Activated CD8-positive, alpha-beta memory T cell treated with anti-CD3 and anti-CD28 coated beads, Interleukin-2, amount 10 ng/mL, durations not matched to agents 7 days and 5 days (primary cell): ENCODE data around the gene MPST. TPM values are rescaled to one million over a fixed set of nuclear protein-coding genes. Genes with fewer than 3 reads are reported as not detected.
"Not testable (repeated sequence)": the region's sequence is repeated elsewhere in the genome, so short reads cannot be mapped to it uniquely, and the experiment has no call there.

Source experiments
- ATAC-seq: fragments of 150-1000 bp; cut with Tn5 transposase; one replicate; pipeline ENCODE4 v1.10.0; 2021; ENCODE audit warnings: moderate library complexity
- CTCF ChIA-PET: fragments of 350-600 bp; sonication (Branson Sonifier 250); formaldehyde crosslinking; loops from one replicate; lab custom pipeline; 2021; ENCODE audit warnings: antibody characterized with exemption; lab: Charles Lee
- DNase-seq: peaks from one replicate; pipeline ENCODE4 v3.0.0-alpha.2; 2020
- H3K27ac Mint-ChIP-seq: one replicate; pipeline ENCODE4 v1.8.0; 2021; ENCODE audit warnings: mild to moderate bottlenecking, mixed read lengths
- H3K27me3 Mint-ChIP-seq: one replicate; pipeline ENCODE4 v1.8.0; 2021; ENCODE audit warnings: mixed read lengths
- H3K36me3 Mint-ChIP-seq: one replicate; pipeline ENCODE4 v1.8.0; 2021; ENCODE audit warnings: mild to moderate bottlenecking, mixed read lengths
- H3K4me1 Mint-ChIP-seq: one replicate; pipeline ENCODE4 v1.8.0; 2021; ENCODE audit warnings: mixed read lengths
- H3K4me3 Mint-ChIP-seq: one replicate; pipeline ENCODE4 v1.8.0; 2021; ENCODE audit warnings: mild to moderate bottlenecking, moderate library complexity, mixed read lengths
- H3K9me3 Mint-ChIP-seq: one replicate; pipeline ENCODE4 v1.8.0; 2022; ENCODE audit warnings: low read depth, mixed read lengths
- total RNA-seq, 2 experiments: library from RNA; stranded (reverse); gene quantifications; one replicate each; pipeline ENCODE4 v1.2.3, GENCODE V29; 2021

The MPST gene
- total RNA-seq, 2 experiments from 2014 or later: 42.3 to 61.0 TPM

DNA sequence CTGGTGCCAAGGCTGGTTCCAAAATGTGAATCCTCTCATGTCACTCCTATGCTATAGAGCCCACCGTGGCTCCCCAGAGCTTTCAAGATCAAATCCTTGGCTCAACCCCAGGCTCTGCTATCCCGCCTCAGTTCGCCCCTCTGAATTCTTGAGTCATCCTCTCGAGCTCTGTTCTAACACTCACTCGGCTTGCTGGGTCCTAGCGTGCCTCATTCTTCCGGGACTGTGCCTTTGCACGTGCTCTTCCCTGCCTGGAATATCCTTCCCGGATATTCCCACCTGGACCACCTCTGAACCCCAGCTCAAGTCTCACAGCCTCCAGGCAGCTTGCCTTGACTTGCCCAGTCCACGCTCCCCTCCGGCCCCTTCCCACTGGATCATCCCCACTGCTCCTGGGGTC is 45.0 kb downstream of the MPST start:
- ATAC-seq (no peak), DNase-seq (no peak)
- peaks cover 6% of the 10 kb centered on the region for H3K27me3 Mint-ChIP-seq
- H3K27ac Mint-ChIP-seq: no peak overlapping the region
- CTCF ChIA-PET: interaction anchor here (1.8 kb wide), 1 partner anchor 103 kb away, joined by 4 read pairs; no protein-coding TSS in a partner anchor
- H3K4me1 Mint-ChIP-seq: peaks cover 29% of the 10 kb centered on the region
- no peaks in the 10 kb centered on the region for H3K9me3 Mint-ChIP-seq
- peaks cover 2% of the 10 kb centered on the region for H3K36me3 Mint-ChIP-seq
- no peak overlapping the region for H3K4me3 Mint-ChIP-seq

DNA sequence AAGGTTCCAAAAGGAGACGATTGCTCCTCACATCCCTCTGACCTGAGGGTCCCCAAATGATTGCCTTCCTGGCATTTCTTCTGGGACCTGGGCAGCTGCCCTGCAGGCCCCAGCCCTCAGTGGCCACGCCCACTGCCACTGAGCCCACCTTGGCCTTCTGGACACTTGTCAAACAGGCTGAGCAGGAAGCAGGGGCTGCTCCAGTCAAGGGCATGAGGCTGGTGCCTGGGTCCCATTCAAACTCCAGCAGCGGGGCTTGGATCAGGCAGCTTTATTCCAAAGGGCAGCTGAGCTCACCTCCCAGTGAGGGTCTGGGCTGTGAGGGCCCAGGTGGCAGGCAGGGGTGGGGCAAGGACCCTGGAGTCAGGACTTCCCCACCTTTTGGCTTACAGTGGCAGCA is 45.6 kb downstream of the MPST start:
- CTCF ChIA-PET: interaction anchor here (1.7 kb wide), 1 partner anchor 13 kb away, joined by 4 read pairs; no protein-coding TSS in a partner anchor
- DNase-seq (no peak), ATAC-seq (no peak)
- H3K9me3 Mint-ChIP-seq: no peaks in the 10 kb centered on the region
- no peak overlapping the region for H3K4me3 Mint-ChIP-seq
- no peak overlapping the region for H3K27ac Mint-ChIP-seq
- H3K4me1 Mint-ChIP-seq: peaks cover 23% of the 10 kb centered on the region
- H3K36me3 Mint-ChIP-seq: peaks cover 2% of the 10 kb centered on the region
- peaks cover 12% of the 10 kb centered on the region for H3K27me3 Mint-ChIP-seq

DNA sequence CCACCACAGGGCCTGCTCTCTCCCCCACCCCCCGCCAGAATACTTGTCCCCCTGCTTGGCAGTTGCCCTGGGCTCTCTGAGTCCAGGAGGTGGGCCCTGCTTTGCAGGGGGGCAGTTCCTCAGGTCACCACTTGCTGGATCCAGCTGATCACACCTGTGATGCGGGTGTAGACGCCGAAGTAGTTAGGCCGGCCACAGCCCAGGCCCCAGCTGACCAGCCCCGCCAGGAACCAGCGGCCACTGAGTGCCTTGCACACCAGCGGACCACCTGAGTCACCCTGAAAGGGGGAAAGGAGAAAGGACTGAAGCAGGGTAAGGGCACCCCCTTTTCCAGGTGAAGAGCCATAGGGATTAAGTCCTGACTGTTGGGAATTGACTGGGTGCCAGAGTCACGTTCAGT is 46.4 kb downstream of the MPST start:
- H3K36me3 Mint-ChIP-seq: peaks cover 1% of the 10 kb centered on the region
- H3K27me3 Mint-ChIP-seq: peaks cover 12% of the 10 kb centered on the region
- peaks cover 15% of the 10 kb centered on the region for H3K4me1 Mint-ChIP-seq
- H3K9me3 Mint-ChIP-seq: no peaks in the 10 kb centered on the region
- H3K27ac Mint-ChIP-seq: no peak overlapping the region
- ATAC-seq (no peak), DNase-seq (no peak)
- no peak overlapping the region for H3K4me3 Mint-ChIP-seq
- CTCF ChIA-PET: interaction anchor here (1.7 kb wide), 1 partner anchor 12 kb away, joined by 4 read pairs; no protein-coding TSS in a partner anchor

DNA sequence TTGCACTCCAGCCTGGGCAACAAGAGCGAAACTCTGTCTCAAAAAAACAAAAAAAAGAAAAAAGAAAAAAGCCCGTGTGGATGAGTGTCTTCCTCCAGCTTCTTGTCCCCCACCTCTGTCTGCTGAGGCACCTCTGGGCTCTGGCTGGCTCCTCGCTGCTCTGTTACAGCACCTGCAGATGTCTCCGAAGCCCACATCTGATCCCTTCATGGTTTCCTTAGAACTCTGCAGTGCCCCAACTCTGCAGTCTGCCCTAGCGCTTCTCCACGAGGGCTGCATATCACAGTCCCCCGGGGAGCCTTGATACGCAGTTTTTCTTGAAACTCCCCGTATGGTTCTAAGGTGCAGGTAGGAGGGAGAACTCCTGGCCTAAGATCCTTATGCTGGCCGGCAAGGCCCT is 47.9 kb downstream of the MPST start:
- H3K4me3 Mint-ChIP-seq: no peak overlapping the region
- DNase-seq: no peak
- no peaks in the 10 kb centered on the region for H3K9me3 Mint-ChIP-seq
- no peak for ATAC-seq
- H3K4me1 Mint-ChIP-seq: peaks cover 2% of the 10 kb centered on the region
- H3K36me3 Mint-ChIP-seq: no peaks in the 10 kb centered on the region
- H3K27ac Mint-ChIP-seq: no peak overlapping the region
- CTCF ChIA-PET: interaction anchor here (1.4 kb wide), 1 partner anchor 9 kb away, joined by 5 read pairs; no protein-coding TSS in a partner anchor
- H3K27me3 Mint-ChIP-seq: peaks cover 12% of the 10 kb centered on the region

DNA sequence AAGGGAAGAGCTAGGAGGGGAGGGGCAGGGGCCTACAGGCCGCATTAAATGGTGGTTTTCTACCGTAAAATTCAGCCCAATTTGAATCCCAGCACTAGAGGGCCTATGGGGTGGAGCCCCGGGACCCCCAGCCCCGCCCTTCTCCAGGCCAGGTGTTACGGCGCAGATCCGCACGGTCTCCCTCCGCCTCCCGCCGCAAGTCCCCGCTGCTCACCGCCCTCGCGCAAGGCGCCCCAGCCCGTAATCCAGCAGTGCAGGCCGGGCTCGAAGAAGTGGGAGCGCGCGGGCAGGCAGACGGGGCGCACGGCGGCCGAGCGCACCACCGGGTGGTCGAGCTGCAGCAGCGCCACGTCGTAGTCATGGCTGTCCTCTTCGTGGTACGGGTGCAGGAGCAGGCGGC is 49.3 kb downstream of the MPST start:
- Mint-ChIP-seq H3K4me1 (no peaks in the 10 kb centered on the region), H3K27ac (no peak overlapping the region)

DNA sequence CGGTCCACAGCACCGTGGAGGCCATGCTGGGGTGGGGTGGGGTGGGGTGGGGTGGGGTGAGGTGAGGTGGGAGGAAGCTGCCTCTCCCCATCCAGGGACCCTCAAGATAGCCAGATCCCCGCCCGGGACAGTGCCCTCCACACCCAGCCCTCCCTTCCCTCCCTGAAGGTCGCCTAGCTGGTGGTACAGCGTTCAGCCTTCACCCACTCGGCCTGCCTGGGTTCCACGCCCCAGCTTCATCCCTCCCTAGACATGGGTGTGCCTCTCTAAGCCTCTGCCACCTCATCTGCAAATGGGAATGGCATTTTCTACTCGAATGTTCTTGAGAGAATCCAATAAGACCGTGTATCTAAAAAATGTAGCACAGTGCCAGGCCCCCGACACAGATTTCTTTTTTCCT is 49.8 kb downstream of the MPST start:
- no peaks in the 10 kb centered on the region for H3K9me3 Mint-ChIP-seq
- H3K4me3 Mint-ChIP-seq: no peak overlapping the region
- CTCF ChIA-PET: interaction anchor here (1.6 kb wide), 1 partner anchor 23 kb away, joined by 3 read pairs; no protein-coding TSS in a partner anchor
- DNase-seq (no peak), ATAC-seq (no peak)
- no peaks in the 10 kb centered on the region for H3K36me3 Mint-ChIP-seq
- no peak overlapping the region for H3K27ac Mint-ChIP-seq
- H3K4me1 Mint-ChIP-seq: no peaks in the 10 kb centered on the region
- peaks cover 12% of the 10 kb centered on the region for H3K27me3 Mint-ChIP-seq

More for the DNA sequence above, 49.3 kb downstream of the MPST start:
- H3K9me3 Mint-ChIP-seq: no peaks in the 10 kb centered on the region
- ATAC-seq (peak; percentile 38), DNase-seq (no peak)
- no peaks in the 10 kb centered on the region for H3K36me3 Mint-ChIP-seq
- peaks cover 12% of the 10 kb centered on the region for H3K27me3 Mint-ChIP-seq
- CTCF ChIA-PET: interaction anchor here (1.6 kb wide), 1 partner anchor 23 kb away, joined by 3 read pairs; no protein-coding TSS in a partner anchor
- no peak overlapping the region for H3K4me3 Mint-ChIP-seq

DNA sequence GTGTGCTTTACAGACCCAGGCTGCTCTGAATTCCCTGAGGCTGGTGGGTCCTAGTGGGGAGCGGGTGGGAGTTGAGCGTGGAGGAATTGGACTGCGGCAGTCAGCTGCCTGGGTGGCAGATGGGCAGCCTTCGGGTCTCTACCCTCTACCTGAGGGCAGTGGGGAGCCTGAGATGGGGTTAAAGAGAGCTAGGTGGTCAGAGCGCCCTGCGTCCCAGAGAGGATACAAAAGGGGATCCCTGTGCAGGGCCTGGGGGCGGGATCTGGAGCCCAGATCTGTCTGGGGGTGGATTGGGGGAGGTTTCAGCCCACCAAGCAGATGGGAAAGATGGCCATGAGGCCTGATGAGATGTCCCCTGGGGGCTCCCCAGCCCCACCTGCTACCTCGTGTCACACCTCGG is 50.2 kb downstream of the MPST start:
- Mint-ChIP-seq H3K27ac (no peak overlapping the region), H3K4me1 (peaks cover 2% of the 10 kb centered on the region), H3K36me3 (no peaks in the 10 kb centered on the region), H3K27me3 (peaks cover 12% of the 10 kb centered on the region), H3K9me3 (no peaks in the 10 kb centered on the region), H3K4me3 (no peak overlapping the region)
- DNase-seq (no peak), ATAC-seq (no peak)
- CTCF ChIA-PET: interaction anchor here (0.8 to 1.6 kb wide), 4 partner anchors 10 to 214 kb away, joined by 3 read pairs; no protein-coding TSS in a partner anchor

DNA sequence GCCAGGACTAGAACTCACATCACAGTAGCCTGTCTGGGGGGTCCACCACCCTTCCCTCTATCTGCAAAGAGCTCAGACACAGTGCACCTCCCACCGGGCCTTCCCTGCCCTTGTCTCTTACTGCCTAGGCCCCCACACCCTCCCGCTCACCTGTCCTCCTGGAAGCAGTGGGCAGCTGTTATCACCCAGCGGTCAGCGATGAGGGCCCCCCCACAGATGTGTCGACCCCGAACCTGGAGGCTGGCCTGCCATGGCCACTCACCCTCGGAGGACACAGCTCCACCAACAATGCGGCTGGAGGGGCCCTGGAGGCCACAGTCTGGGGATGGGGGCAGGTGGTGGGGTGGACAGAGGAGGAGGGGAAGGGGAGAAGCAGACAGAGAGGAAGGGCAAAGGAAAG is 50.8 kb downstream of the MPST start:
- Mint-ChIP-seq H3K4me3 (no peak overlapping the region), H3K36me3 (no peaks in the 10 kb centered on the region), H3K27me3 (peaks cover 12% of the 10 kb centered on the region), H3K4me1 (peaks cover 7% of the 10 kb centered on the region), H3K9me3 (no peaks in the 10 kb centered on the region), H3K27ac (no peak overlapping the region)
- no peak for DNase-seq
- CTCF ChIA-PET: interaction anchor here (0.6 to 1.6 kb wide), 5 partner anchors 9 to 214 kb away, joined by 3 read pairs; no protein-coding TSS in a partner anchor
- no peak for ATAC-seq

DNA sequence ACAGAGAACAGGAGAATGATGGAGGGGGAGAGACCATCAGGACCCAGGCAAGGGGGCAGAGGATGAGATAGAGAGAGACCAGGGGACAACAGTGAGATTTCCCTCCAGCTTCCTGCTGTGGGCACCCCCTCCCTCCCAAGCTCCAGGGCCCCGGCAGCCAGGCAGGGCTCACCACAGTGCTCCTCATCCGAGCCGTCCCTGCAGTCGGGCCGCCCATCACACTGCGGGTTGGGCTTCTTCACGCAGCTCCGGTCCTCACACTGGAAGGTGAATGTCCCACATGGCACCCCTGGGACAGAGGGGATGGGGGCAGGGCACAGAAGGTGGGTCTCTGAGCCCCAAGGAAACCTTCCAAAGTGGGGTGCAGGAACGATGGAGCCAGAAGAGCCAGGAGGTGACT is 51.2 kb downstream of the MPST start:
- H3K4me3 Mint-ChIP-seq: no peak overlapping the region
- DNase-seq (no peak), ATAC-seq (no peak)
- H3K9me3 Mint-ChIP-seq: no peaks in the 10 kb centered on the region
- H3K27ac Mint-ChIP-seq: no peak overlapping the region
- no peaks in the 10 kb centered on the region for H3K36me3 Mint-ChIP-seq
- H3K4me1 Mint-ChIP-seq: peaks cover 9% of the 10 kb centered on the region
- CTCF ChIA-PET: interaction anchor here (0.6 to 1.4 kb wide), 3 partner anchors 9 to 129 kb away, joined by 3 read pairs; no protein-coding TSS in a partner anchor
- H3K27me3 Mint-ChIP-seq: peaks cover 12% of the 10 kb centered on the region

DNA sequence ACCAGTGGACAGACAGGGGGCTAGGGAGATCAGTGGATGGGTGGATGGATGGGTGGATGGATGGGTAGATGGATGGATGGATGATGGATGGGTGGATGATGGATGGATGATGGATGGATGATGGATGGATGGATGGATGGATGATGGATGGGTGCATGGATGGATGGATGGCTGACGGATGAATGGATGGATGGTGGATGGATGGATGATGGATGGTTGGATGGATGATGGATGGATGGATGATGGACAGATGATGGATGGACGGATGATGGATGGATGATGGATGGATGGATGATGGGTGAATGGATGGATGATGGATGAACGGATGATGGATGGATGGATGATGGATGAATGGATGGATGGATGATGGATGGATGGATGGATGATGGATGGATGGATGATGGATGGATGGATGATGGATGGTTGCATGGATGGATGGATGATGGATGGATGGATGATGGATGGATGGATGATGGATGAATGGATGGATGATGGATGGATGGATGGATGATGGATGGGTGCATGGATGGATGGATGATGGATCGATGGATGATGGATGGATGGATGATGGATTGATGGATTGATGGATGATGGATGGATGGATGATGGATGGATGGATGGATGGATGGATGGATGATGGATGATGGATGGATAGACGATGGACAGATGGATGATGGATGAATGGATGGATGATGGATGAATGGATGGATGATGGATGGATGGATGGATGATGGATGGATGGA is 52.5 kb downstream of the MPST start:
- Mint-ChIP-seq H3K4me1 (peaks cover 15% of the 10 kb centered on the region), H3K27me3 (peaks cover 12% of the 10 kb centered on the region)
- CTCF ChIA-PET, H3K27ac Mint-ChIP-seq, H3K4me3 Mint-ChIP-seq, ATAC-seq, H3K36me3 Mint-ChIP-seq, H3K9me3 Mint-ChIP-seq, DNase-seq: not testable (repeated sequence)

DNA sequence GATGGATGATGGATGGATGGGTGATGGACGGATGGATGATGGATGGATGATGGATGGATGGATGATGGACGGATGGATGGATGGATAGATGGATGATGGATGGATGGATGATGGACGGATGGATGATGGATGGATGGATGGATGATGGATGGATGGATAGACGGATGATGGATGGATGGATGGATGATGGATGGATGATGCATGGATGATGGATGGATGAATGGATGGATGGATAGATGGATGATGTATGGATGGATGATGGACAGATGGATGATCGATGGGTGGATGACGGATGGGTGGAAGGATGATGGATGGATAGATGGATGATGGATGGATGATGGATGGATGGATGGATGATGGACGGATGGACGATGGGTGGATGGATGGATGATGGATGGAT is 53.1 kb downstream of the MPST start:
- Mint-ChIP-seq H3K4me1 (peaks cover 18% of the 10 kb centered on the region), H3K36me3 (no peaks in the 10 kb centered on the region), H3K27me3 (peaks cover 12% of the 10 kb centered on the region), H3K27ac (no peak overlapping the region), H3K9me3 (no peaks in the 10 kb centered on the region), H3K4me3 (no peak overlapping the region)
- ATAC-seq (no peak), DNase-seq (no peak)
- CTCF ChIA-PET: no interaction called here

DNA sequence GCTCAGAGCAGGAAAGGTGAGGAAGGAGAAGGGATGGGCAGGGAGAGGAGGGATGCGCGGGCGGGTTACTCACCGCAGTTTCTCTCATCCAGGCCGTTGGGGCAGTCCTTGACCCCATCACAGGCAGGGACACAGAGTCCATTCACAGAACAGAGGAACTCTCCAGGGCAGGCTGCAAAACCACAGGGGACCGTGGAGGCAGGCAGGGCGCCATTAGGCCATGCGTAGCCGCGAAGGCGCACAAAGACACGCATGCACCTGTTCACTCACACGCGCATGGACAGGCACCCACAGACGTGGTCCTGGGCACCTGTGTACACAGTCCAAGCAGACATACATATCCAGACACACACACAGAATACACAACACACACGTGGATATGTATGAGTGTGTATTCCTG is 55.0 kb downstream of the MPST start:
- no peak overlapping the region for H3K4me3 Mint-ChIP-seq
- ATAC-seq (no peak), DNase-seq (no peak)
- H3K27ac Mint-ChIP-seq: no peak overlapping the region
- H3K27me3 Mint-ChIP-seq: peaks cover 7% of the 10 kb centered on the region
- H3K9me3 Mint-ChIP-seq: no peaks in the 10 kb centered on the region
- H3K36me3 Mint-ChIP-seq: no peaks in the 10 kb centered on the region
- CTCF ChIA-PET: interaction anchor here (1.3 to 3.3 kb wide), 2 partner anchors 92 to 125 kb away, joined by 4 to 26 read pairs; no protein-coding TSS in a partner anchor
- H3K4me1 Mint-ChIP-seq: peaks cover 36% of the 10 kb centered on the region

DNA sequence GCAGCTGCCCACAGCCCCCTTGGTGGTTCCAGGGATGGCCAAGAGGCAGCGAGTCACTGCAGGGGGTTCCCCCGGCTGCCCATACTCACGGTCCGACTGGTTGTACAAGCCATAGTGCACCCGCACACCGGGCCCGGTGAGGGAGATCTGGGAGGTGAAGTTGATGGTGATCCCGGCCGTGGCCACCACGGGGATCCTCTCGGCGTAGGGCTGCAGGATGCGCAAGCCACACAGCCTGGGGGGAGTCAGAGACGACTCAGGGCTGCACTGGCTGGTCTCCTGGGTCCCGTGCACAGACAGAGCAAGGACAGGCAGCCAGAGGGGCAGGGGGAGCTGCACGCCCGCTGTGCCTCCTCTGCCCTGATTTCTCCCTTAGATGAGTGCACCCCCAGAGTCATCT is 55.5 kb downstream of the MPST start:
- no peak for ATAC-seq
- Mint-ChIP-seq H3K4me3 (no peak overlapping the region), H3K27me3 (peaks cover 2% of the 10 kb centered on the region), H3K36me3 (no peaks in the 10 kb centered on the region), H3K9me3 (no peaks in the 10 kb centered on the region), H3K27ac (no peak overlapping the region), H3K4me1 (peaks cover 41% of the 10 kb centered on the region)
- CTCF ChIA-PET: interaction anchor here (1.3 to 3.3 kb wide), 3 partner anchors 73 to 124 kb away, joined by 4 to 26 read pairs (median 19); no protein-coding TSS in a partner anchor
- no peak for DNase-seq
